K562 (cell line): ENCODE measurements around the gene CENPX. TPM values are rescaled to one million over a fixed set of nuclear protein-coding genes. Genes with fewer than 3 reads are reported as not detected.

ENCODE experiments used
- CBFB ChIP-seq: sonication (generic); formaldehyde crosslinking; IDR thresholded peaks from 2 replicates; pipeline ENCODE4 v1.4.0; 2020; ENCODE audit warnings: mild to moderate bottlenecking, missing genetic modification reagents
- E2F3 ChIP-seq: fragments of 250-450 bp; sonication (Bioruptor Pico); IDR thresholded peaks from 2 replicates; pipeline ENCODE4 v1.4.0; 2020; ENCODE audit warnings: mild to moderate bottlenecking
- ELF1 ChIP-seq: fragments of 200-800 bp; sonication (Bioruptor generic); IDR thresholded peaks from 2 replicates; pipeline ENCODE4 v1.6.1; 2016; ENCODE audit warnings: missing genetic modification characterization, missing compliant biosample characterization
- HNRNPK ChIP-seq: fragments of 200-400 bp; formaldehyde crosslinking; IDR thresholded peaks from one replicate; pipeline ENCODE4 v1.6.1; 2018; ENCODE audit warnings: mild to moderate bottlenecking, low read depth, low read length; ENCODE audit not compliant: poor library complexity, severe bottlenecking
- LEF1 ChIP-seq: fragments of 450-650 bp; IDR thresholded peaks from 2 replicates; pipeline ENCODE4 v1.6.1; 2016; ENCODE audit warnings: mild to moderate bottlenecking
- NRF1 ChIP-seq, 2 experiments: fragments of 450-650 bp; IDR thresholded peaks in 1 of 2; conservative IDR thresholded peaks in 1 of 2; 2 replicates each; pipeline ENCODE4 v1.6.1; 2014; ENCODE audit warnings: mild to moderate bottlenecking in 2 of 2
- POLR2G ChIP-seq: fragments of 200-400 bp; formaldehyde crosslinking; IDR thresholded peaks from 2 replicates; pipeline ENCODE4 v1.6.1; 2017; ENCODE audit warnings: low read depth, mild to moderate bottlenecking, antibody characterized with exemption, low read length, moderate library complexity
- XRCC5 ChIP-seq: fragments of 200-400 bp; formaldehyde crosslinking; IDR thresholded peaks from 2 replicates; pipeline ENCODE4 v1.6.1; 2017; ENCODE audit warnings: low read depth, mild to moderate bottlenecking, low read length
- ZFX ChIP-seq: sonication (generic); formaldehyde crosslinking; IDR thresholded peaks from 2 replicates; pipeline ENCODE4 v1.8.0; 2022; ENCODE audit warnings: mild to moderate bottlenecking, missing genetic modification reagents, moderate library complexity
- ZNF583 ChIP-seq: fragments of 250-450 bp; sonication (Bioruptor Pico); IDR thresholded peaks from 2 replicates; pipeline ENCODE4 v1.4.0; 2020
- polyA plus RNA-seq, 8 experiments: library from polyadenylated mRNA; depleted of rRNA in 4 of 8; stranded (reverse) in 5 of 8; unstranded in 3 of 8; fragments of >200 nt; fragmentation: Nextera tagmentation in 2 of 8; fragmentation: Illumina TruSeq in 1 of 8; extraction: Ambion mirVana in 2 of 8; extraction: Trizol in 1 of 8; gene quantifications; 2 replicates each; pipeline versions ENCODE4 v1.2.1 to v1.2.3, GENCODE V29; 2011 to 2014; ENCODE audit warnings: inconsistent platforms in 1 of 8, missing spikeins in 1 of 8
- total RNA-seq, 7 experiments: library from RNA; depleted of rRNA in 6 of 7; stranded (reverse); fragments of >200 nt in 6 of 7; fragmentation: Illumina TruSeq in 2 of 7; extraction: Trizol in 2 of 7; gene quantifications; 2 replicates each; pipeline versions ENCODE4 v1.2.1 to v1.2.3, GENCODE V29; 2011 to 2021; ENCODE audit warnings: low replicate concordance in 1 of 7
- TF ChIP-seq, protein P1 (sequence below), 2 experiments: fragments of 450-650 bp; conservative IDR thresholded peaks; 2 replicates each; pipeline ENCODE4 v1.6.1; 2017; ENCODE audit warnings: mild to moderate bottlenecking in 2 of 2, moderate library complexity in 2 of 2
- TF ChIP-seq, protein P2 (sequence below): fragments of 250-450 bp; sonication (Bioruptor Pico); IDR thresholded peaks from 2 replicates; pipeline ENCODE4 v1.5.0; 2021
- TF ChIP-seq, protein P3 (sequence below): fragments of 450-650 bp; IDR thresholded peaks from 2 replicates; pipeline ENCODE4 v1.6.1; 2016; ENCODE audit warnings: borderline replicate concordance
- TF ChIP-seq, protein P4 (sequence below): sonication (generic); formaldehyde crosslinking; IDR thresholded peaks from 2 replicates; pipeline ENCODE4 v1.8.0; 2022; ENCODE audit warnings: missing genetic modification reagents, mild to moderate bottlenecking, moderate library complexity, borderline replicate concordance
- TF ChIP-seq, protein P5 (sequence below): fragments of 450-650 bp; formaldehyde crosslinking; IDR thresholded peaks from 2 replicates; pipeline ENCODE4 v1.4.0; 2020; ENCODE audit warnings: mild to moderate bottlenecking, moderate library complexity
- TF ChIP-seq, protein P6 (sequence below): fragments of 250-450 bp; sonication (Bioruptor Pico); IDR thresholded peaks from 2 replicates; pipeline ENCODE4 v1.5.0; 2022; ENCODE audit warnings: mild to moderate bottlenecking
- TF ChIP-seq, protein P7 (sequence below): sonication (generic); formaldehyde crosslinking; IDR thresholded peaks from 2 replicates; pipeline ENCODE4 v1.9.0; 2022; ENCODE audit warnings: mild to moderate bottlenecking, missing genetic modification reagents

The CENPX gene
- total and polyA plus RNA-seq, 9 of the 15 experiments (the other 6 are each of a cell fraction or from before 2014, with no cell fraction given) = 32.7 to 352 (median 127) TPM

DNA sequence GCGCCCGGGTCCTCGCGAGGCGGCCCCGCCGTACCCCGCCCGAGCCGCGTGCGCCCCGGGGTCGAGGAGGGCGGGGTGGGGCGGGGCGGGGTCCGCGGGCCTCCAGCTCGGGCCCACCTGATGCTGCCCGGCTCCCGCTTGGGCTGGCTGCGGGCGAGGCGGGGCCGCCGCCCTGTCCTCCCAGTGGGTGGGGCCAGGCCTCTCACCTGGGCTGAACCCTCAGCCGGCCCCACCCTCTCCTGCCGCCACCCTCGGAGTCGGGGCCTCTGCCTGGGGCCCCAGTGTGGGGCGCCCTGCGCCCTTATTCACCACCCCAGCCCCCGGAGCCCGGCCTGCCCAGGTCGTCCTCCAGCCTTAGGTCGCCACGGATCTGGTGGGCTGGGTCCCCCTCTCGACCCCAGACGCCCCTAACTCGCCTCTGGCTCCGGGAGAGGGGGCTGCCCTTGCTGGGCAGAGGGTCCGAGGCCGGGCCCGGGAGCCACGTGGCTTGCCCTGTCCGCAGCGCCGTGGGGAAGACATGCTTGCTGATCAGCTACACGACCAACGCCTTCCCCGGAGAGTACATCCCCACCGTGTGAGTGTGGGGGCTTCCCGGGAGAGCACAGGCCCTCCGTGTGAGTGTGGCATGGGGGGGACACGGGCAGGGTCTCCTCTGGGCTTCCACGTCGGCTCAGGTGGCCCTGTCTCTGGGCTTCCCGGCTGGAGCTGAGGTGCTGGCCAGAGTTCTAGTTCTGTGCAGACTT is 9.4 kb upstream of the CENPX start (continued):
- TF ChIP-seq, protein P1, sequence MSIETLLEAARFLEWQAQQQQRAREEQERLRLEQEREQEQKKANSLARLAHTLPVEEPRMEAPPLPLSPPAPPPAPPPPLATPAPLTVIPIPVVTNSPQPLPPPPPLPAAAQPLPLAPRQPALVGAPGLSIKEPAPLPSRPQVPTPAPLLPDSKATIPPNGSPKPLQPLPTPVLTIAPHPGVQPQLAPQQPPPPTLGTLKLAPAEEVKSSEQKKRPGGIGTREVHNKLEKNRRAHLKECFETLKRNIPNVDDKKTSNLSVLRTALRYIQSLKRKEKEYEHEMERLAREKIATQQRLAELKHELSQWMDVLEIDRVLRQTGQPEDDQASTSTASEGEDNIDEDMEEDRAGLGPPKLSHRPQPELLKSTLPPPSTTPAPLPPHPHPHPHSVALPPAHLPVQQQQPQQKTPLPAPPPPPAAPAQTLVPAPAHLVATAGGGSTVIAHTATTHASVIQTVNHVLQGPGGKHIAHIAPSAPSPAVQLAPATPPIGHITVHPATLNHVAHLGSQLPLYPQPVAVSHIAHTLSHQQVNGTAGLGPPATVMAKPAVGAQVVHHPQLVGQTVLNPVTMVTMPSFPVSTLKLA (conservative IDR thresholded peaks at IDR 0.05) = peak; percentile 92 to 94
- TF ChIP-seq XRCC5 (0 out of 2 replicates have a peak, but pooled peaks have one; percentile 41), ZNF583 (CRISPR knock-in tag) (0 out of 2 replicates have a peak, but pooled peaks have one; percentile 53), CBFB (CRISPR knock-in tag) (0 out of 2 replicates have a peak, but pooled peaks have one; percentile 32), ZFX (CRISPR knock-in tag) (peak; percentile 78), ELF1 (tag) (no peak), POLR2G (peak; percentile 80), HNRNPK (peak; percentile 21), LEF1 (no peak), NRF1 (conservative IDR thresholded peaks at IDR 0.05 in 1 of 2, IDR thresholded peaks at IDR 0.05 in 1 of 2) (no peak), E2F3 (CRISPR knock-in tag) (0 out of 2 replicates have a peak, but pooled peaks have one; percentile 54)
- TF ChIP-seq, protein P2, sequence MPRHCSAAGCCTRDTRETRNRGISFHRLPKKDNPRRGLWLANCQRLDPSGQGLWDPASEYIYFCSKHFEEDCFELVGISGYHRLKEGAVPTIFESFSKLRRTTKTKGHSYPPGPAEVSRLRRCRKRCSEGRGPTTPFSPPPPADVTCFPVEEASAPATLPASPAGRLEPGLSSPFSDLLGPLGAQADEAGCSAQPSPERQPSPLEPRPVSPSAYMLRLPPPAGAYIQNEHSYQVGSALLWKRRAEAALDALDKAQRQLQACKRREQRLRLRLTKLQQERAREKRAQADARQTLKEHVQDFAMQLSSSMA (CRISPR knock-in tag) = no peak
- TF ChIP-seq, protein P3, sequence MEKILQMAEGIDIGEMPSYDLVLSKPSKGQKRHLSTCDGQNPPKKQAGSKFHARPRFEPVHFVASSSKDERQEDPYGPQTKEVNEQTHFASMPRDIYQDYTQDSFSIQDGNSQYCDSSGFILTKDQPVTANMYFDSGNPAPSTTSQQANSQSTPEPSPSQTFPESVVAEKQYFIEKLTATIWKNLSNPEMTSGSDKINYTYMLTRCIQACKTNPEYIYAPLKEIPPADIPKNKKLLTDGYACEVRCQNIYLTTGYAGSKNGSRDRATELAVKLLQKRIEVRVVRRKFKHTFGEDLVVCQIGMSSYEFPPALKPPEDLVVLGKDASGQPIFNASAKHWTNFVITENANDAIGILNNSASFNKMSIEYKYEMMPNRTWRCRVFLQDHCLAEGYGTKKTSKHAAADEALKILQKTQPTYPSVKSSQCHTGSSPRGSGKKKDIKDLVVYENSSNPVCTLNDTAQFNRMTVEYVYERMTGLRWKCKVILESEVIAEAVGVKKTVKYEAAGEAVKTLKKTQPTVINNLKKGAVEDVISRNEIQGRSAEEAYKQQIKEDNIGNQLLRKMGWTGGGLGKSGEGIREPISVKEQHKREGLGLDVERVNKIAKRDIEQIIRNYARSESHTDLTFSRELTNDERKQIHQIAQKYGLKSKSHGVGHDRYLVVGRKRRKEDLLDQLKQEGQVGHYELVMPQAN = peak; percentile 88
- TF ChIP-seq, protein P4, sequence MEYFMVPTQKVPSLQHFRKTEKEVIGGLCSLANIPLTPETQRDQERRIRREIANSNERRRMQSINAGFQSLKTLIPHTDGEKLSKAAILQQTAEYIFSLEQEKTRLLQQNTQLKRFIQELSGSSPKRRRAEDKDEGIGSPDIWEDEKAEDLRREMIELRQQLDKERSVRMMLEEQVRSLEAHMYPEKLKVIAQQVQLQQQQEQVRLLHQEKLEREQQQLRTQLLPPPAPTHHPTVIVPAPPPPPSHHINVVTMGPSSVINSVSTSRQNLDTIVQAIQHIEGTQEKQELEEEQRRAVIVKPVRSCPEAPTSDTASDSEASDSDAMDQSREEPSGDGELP (CRISPR knock-in tag) = peak; percentile 51; the same call in 1 of the 2 replicates
- TF ChIP-seq, protein P5, sequence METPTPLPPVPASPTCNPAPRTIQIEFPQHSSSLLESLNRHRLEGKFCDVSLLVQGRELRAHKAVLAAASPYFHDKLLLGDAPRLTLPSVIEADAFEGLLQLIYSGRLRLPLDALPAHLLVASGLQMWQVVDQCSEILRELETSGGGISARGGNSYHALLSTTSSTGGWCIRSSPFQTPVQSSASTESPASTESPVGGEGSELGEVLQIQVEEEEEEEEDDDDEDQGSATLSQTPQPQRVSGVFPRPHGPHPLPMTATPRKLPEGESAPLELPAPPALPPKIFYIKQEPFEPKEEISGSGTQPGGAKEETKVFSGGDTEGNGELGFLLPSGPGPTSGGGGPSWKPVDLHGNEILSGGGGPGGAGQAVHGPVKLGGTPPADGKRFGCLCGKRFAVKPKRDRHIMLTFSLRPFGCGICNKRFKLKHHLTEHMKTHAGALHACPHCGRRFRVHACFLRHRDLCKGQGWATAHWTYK (CRISPR knock-in tag) = 0 out of 2 replicates have a peak, but pooled peaks have one; percentile 66
- TF ChIP-seq, protein P6, sequence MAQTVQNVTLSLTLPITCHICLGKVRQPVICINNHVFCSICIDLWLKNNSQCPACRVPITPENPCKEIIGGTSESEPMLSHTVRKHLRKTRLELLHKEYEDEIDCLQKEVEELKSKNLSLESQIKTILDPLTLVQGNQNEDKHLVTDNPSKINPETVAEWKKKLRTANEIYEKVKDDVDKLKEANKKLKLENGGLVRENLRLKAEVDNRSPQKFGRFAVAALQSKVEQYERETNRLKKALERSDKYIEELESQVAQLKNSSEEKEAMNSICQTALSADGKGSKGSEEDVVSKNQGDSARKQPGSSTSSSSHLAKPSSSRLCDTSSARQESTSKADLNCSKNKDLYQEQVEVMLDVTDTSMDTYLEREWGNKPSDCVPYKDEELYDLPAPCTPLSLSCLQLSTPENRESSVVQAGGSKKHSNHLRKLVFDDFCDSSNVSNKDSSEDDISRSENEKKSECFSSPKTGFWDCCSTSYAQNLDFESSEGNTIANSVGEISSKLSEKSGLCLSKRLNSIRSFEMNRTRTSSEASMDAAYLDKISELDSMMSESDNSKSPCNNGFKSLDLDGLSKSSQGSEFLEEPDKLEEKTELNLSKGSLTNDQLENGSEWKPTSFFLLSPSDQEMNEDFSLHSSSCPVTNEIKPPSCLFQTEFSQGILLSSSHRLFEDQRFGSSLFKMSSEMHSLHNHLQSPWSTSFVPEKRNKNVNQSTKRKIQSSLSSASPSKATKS (CRISPR knock-in tag) = no peak
- TF ChIP-seq, protein P7, sequence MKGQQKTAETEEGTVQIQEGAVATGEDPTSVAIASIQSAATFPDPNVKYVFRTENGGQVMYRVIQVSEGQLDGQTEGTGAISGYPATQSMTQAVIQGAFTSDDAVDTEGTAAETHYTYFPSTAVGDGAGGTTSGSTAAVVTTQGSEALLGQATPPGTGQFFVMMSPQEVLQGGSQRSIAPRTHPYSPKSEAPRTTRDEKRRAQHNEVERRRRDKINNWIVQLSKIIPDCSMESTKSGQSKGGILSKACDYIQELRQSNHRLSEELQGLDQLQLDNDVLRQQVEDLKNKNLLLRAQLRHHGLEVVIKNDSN (CRISPR knock-in tag) = peak; percentile 36; the same call in 1 of the 2 replicates
